ENCODE measurements around the gene NPIPA1. TPM values are rescaled to one million over a fixed set of nuclear protein-coding genes. Genes with fewer than 3 reads are reported as not detected.
A peak's percentile ranks its signal among the peaks of the same experiment; 100 is the strongest.
"Not testable (repeated sequence)": the region's sequence is repeated elsewhere in the genome, so short reads cannot be mapped to it uniquely, and the experiment has no call there.

Gene NPIPA1
- total and polyA plus RNA-seq, 9 of the 15 experiments (the other 6 are each of a cell fraction or from before 2014, with no cell fraction given): 8.2 to 48.7 (median 27.2) TPM

GRCh38 chr16:14971621-14972228 lies 34.5 kb downstream of the NPIPA1 start:
- H3K36me3 ChIP-seq (ENCODE audit: control insufficient read depth, insufficient read depth, low read length); H2AFZ ChIP-seq (ENCODE audit: low read depth, low read length); CTCF ChIA-PET (ENCODE audit: low intra/inter-chr PET ratio); intact Hi-C loops (cut with micrococcal nuclease); BruUV-seq (replicated peaks); H3K4me3 ChIP-seq; H3K4me2 ChIP-seq (ENCODE audit: insufficient read depth, low read length); H3K27ac ChIP-seq (ENCODE audit: extremely low read depth, low read depth, low read length); H3K9me3 ChIP-seq (replicated peaks; ENCODE audit: control insufficient read depth, insufficient read depth, low read depth, low read length); POLR2A ChIA-PET; H3K9me1 ChIP-seq (ENCODE audit: control insufficient read depth, insufficient read depth, low read length); H4K20me1 ChIP-seq (replicated peaks; ENCODE audit: control insufficient read depth, insufficient read depth, low read length); ATAC-seq; in situ Hi-C loops (cut with MboI); H3K9ac ChIP-seq (ENCODE audit: insufficient read depth in 1 of 2, low read depth in 2 of 2, low read length in 2 of 2); H3K27me3 ChIP-seq (ENCODE audit: control insufficient read depth in 2 of 2, insufficient read depth in 2 of 2, low read length in 2 of 2); TF ChIP-seq TEAD4 (CRISPR knock-in tag; IDR thresholded peaks at IDR 0.05; ENCODE audit: borderline replicate concordance): not testable (repeated sequence)
- DNase-seq (ENCODE audit: extremely low read depth in 1 of 4, low spot score in 3 of 4): peak in 2 of 4 experiments; percentile 29 to 55
- Histone ChIP-seq H3K4me1 (replicated peaks in 1 of 2; ENCODE audit: control insufficient read depth in 2 of 2, insufficient read depth in 2 of 2, low read length in 2 of 2) (peaks cover 5 to 17% of the 10 kb centered on the region in 2 experiments; a peak in 4 of 5 replicates), H3K79me2 (ENCODE audit: control insufficient read depth, insufficient read depth, low read length) (peaks cover 18% of the 10 kb centered on the region)
- peak; percentile 49 for FAIRE-seq
- WGBS (ENCODE audit: insufficient coverage, low coverage, missing lambda C conversion rate): 50% methylated on average over 12 of the region's 12 CpGs
- TF ChIP-seq CBFA2T3 (IDR thresholded peaks at IDR 0.05) (peak; percentile 70), E2F4 (CRISPR knock-in tag; IDR thresholded peaks at IDR 0.05; ENCODE audit: low read depth) (peak; percentile 33; the same call in 1 of the 2 replicates), TCF3 (CRISPR knock-in tag; IDR thresholded peaks at IDR 0.05) (peak; percentile 58), DPF2 (IDR thresholded peaks at IDR 0.05) (0 out of 2 replicates have a peak, but pooled peaks have one; percentile 27), ARID1B (IDR thresholded peaks at IDR 0.05) (peak; percentile 73), STAT5A (IDR thresholded peaks at IDR 0.05; ENCODE audit: borderline replicate concordance, low read length) (0 out of 2 replicates have a peak, but pooled peaks have one; percentile 22), TAL1 (IDR thresholded peaks at IDR 0.05) (peak; percentile 64), BCOR (IDR thresholded peaks at IDR 0.05) (peak; percentile 39; the same call in 1 of the 2 replicates), CBFA2T2 (conservative IDR thresholded peaks at IDR 0.05) (peak; percentile 61), MEIS2 (IDR thresholded peaks at IDR 0.05; ENCODE audit: partially characterized antibody) (peak; percentile 45), TFAP4 (CRISPR knock-in tag; IDR thresholded peaks at IDR 0.05; ENCODE audit: borderline replicate concordance) (peak; percentile 29; the same call in 1 of the 2 replicates), ZNF384 (IDR thresholded peaks at IDR 0.05; ENCODE audit: low read depth, low read length) (peak; percentile 56), KDM1A (IDR thresholded peaks at IDR 0.05) (peak in 1 of 2 experiments; percentile 26; a peak in 2 of 4 replicates), SOX6 (IDR thresholded peaks at IDR 0.05) (0 out of 2 replicates have a peak, but pooled peaks have one; percentile 25), MTA2 (IDR thresholded peaks at IDR 0.05; ENCODE audit: low read depth) (peak; percentile 50), TEAD4 (IDR thresholded peaks at IDR 0.05; ENCODE audit: low read length) (peak; percentile 63), ZNF121 (CRISPR knock-in tag; conservative IDR thresholded peaks at IDR 0.05) (peak; percentile 88), RCOR1 (IDR thresholded peaks at IDR 0.05; ENCODE audit: borderline replicate concordance in 1 of 2, low read depth in 2 of 2, low read length in 2 of 2) (0 out of 4 replicates have a peak, but pooled peaks of 1 of the 2 experiments have one; percentile 21), NCOR1 (IDR thresholded peaks at IDR 0.05) (peak; percentile 56)
